Loucy (cell line): Measurements from ENCODE around the gene ITPK1.

Experiments
- EZH2phosphoT487 ChIP-seq: fragments of 200-600 bp; IDR thresholded peaks from 2 replicates; pipeline ENCODE4 v1.6.1; 2018; ENCODE audit warnings: antibody characterized with exemption, mild to moderate bottlenecking, moderate library complexity, borderline replicate concordance
- TF ChIP-seq, protein P1 (sequence below): fragments of 200-600 bp; sonication (generic); conservative IDR thresholded peaks from 2 replicates; pipeline ENCODE4 v1.5.1; 2014; ENCODE audit warnings: mild to moderate bottlenecking, antibody characterized with exemption, low read length

DNA sequence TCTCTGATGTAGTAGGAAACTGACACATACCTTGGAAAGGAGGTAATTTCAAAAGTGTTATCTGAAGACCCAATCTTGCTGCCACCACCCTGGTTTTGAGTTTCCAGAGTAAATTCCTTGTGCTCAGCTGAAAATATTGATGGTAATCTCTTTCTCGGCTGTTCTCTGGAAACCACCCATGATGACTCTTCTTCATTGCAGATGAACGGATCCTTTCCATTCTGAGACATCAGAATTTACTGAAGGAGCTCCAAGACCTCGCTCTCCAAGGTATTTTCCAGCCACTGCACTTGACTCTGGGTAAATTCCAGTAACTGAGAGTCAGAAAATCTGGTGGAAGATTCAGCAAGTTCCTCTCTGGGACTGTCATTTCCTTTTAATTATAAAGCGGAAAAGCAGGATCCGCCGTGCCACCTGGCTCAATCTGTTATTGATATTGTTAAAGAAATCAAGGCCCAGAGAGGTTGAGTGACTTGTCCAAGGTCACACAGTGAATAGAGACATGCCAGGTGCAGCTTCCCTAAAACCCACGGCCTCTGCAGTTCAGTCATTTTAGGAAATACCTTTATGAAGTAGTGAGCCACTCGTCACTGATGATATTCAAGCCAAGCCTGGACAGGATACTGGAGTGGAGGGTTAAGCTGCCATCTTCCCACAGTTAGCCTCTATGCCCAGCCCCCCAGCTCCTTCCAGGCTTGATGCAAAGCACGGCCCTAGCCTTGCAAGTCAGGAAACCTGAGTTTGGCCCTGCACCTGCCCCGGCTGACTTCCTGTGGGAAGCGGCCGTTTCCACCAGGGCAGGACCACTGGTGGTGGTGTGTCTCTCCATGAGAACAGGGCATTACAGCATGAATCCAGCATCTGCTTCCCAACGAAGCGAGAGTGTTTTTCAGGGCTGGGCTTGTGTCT is 188.1 kb downstream of the ITPK1 start:
- TF ChIP-seq, protein P1, sequence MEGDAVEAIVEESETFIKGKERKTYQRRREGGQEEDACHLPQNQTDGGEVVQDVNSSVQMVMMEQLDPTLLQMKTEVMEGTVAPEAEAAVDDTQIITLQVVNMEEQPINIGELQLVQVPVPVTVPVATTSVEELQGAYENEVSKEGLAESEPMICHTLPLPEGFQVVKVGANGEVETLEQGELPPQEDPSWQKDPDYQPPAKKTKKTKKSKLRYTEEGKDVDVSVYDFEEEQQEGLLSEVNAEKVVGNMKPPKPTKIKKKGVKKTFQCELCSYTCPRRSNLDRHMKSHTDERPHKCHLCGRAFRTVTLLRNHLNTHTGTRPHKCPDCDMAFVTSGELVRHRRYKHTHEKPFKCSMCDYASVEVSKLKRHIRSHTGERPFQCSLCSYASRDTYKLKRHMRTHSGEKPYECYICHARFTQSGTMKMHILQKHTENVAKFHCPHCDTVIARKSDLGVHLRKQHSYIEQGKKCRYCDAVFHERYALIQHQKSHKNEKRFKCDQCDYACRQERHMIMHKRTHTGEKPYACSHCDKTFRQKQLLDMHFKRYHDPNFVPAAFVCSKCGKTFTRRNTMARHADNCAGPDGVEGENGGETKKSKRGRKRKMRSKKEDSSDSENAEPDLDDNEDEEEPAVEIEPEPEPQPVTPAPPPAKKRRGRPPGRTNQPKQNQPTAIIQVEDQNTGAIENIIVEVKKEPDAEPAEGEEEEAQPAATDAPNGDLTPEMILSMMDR: no peak
- no peak for TF ChIP-seq EZH2phosphoT487
